DMS153 treated with DMSO at 0.1 percent for 48 hours (cell line): ENCODE data around the gene EVA1A.

Source experiments
- DNase-seq: peaks from one replicate; lab custom pipeline; 2025; ENCODE audit not compliant: unreplicated experiment; lab: John Stamatoyannopoulos, UW

Gene EVA1A

GRCh38 chr2:75545922-75546321, 14.8 kb downstream of the EVA1A start:
- no peak for DNase-seq

- DNase-seq, result no peak
Measured at GRCh38 chr2:75545387-75545786, 15.4 kb downstream of the EVA1A start.

GRCh38 chr2:75543446-75543845, 17.3 kb downstream of the EVA1A start:
- no peak for DNase-seq

GRCh38 chr2:75541430-75541829, 19.3 kb downstream of the EVA1A start:
- no peak for DNase-seq

- no peak for DNase-seq
Measured at GRCh38 chr2:75540994-75541393, 19.7 kb downstream of the EVA1A start.

GRCh38 chr2:75539955-75540716, 20.6 kb downstream of the EVA1A start:
- DNase-seq, result no peak

GRCh38 chr2:75538521-75539490, 21.9 kb downstream of the EVA1A start:
- DNase-seq, result no peak

GRCh38 chr2:75537658-75538057, 23.1 kb downstream of the EVA1A start:
- no peak for DNase-seq

- no peak for DNase-seq
Measured at GRCh38 chr2:75533135-75533534, 27.6 kb downstream of the EVA1A start.

GRCh38 chr2:75532488-75532887, 28.3 kb downstream of the EVA1A start:
- DNase-seq, result no peak

GRCh38 chr2:75528221-75528977, 32.3 kb downstream of the EVA1A start:
- no peak for DNase-seq

GRCh38 chr2:75527676-75528075, 33.1 kb downstream of the EVA1A start:
- DNase-seq, result no peak

- no peak for DNase-seq
Measured at GRCh38 chr2:75526842-75527241, 33.9 kb downstream of the EVA1A start.

- no peak for DNase-seq
Measured at GRCh38 chr2:75525434-75526310, 35.1 kb downstream of the EVA1A start.

- no peak for DNase-seq
Measured at GRCh38 chr2:75524276-75524911, 36.3 kb downstream of the EVA1A start.

- DNase-seq, result no peak
Measured at GRCh38 chr2:75523313-75524275, 37.1 kb downstream of the EVA1A start.

- DNase-seq, result no peak
Measured at GRCh38 chr2:75522543-75523312, 38.0 kb downstream of the EVA1A start.
